ENCODE results near the gene HLA-DPB1.
"Not testable (repeated sequence)": the region's sequence is repeated elsewhere in the genome, so short reads cannot be mapped to it uniquely, and the experiment has no call there.

The HLA-DPB1 gene

DNA sequence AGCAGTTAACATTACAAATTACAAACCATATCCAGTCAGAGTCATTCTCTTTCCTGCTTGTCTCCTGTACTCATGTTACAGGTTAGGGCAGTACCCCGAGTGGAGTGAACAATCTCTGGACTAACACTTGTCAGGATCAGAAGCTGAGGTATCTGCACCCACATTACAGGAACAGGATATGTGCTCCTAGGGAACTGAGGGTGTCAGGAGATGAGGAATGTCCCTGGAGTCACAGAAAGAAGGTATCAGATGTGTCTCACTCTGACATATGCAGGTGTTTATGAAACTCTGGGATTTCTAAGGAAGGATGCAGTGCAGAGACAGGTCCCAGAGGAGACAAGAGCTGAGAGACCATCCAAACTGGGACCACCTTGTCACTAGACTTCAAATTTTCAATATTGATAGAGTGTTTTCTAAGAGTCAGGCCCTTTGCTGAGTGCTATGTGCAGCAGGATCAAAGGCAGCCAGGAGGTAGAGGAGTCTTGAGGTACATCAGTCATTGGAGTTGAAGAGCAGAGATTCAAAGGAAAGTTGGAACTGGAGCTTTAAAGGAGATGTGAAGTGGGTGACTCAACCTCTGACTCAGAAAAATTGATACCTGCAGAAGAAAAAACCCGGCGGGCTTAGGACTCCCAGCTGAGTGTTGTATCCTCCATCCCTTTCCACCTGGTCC is 12.6 kb downstream of the HLA-DPB1 start:
- TF ChIP-seq EZH2 (IDR thresholded peaks at IDR 0.05), result no peak
- no peak for TF ChIP-seq POLR2AphosphoS5 (IDR thresholded peaks at IDR 0.05; ENCODE audit: borderline replicate concordance, low read depth, low read length)
- no peak for TF ChIP-seq FOXP2 (optimal IDR thresholded peaks at IDR 0.05; ENCODE audit: control extremely low read depth, extremely low read length, insufficient read depth)
- Histone ChIP-seq H3K4me3 (no peak overlapping the region), H3K9me3 (ENCODE audit: low read depth, low read length) (no peaks in the 10 kb centered on the region), H3K36me3 (ENCODE audit: insufficient read depth, low read length) (no peaks in the 10 kb centered on the region), H3K9ac (ENCODE audit: insufficient read length) (no peak overlapping the region), H3K27ac (no peak overlapping the region)
- no peak for DNase-seq (ENCODE audit: low read depth, low spot score)

- Histone ChIP-seq H3K27ac (no peak overlapping the region), H3K4me3 (no peak overlapping the region), H3K9ac (ENCODE audit: insufficient read length) (no peak overlapping the region), H3K9me3 (ENCODE audit: low read depth, low read length) (no peaks in the 10 kb centered on the region), H3K36me3 (ENCODE audit: insufficient read depth, low read length) (no peaks in the 10 kb centered on the region)
- no peak for DNase-seq (ENCODE audit: low read depth, low spot score)
- TF ChIP-seq EZH2 (IDR thresholded peaks at IDR 0.05), result no peak
- no peak for TF ChIP-seq POLR2AphosphoS5 (IDR thresholded peaks at IDR 0.05; ENCODE audit: borderline replicate concordance, low read depth, low read length)
- no peak for TF ChIP-seq FOXP2 (optimal IDR thresholded peaks at IDR 0.05; ENCODE audit: control extremely low read depth, extremely low read length, insufficient read depth)
These were observed 13.3 kb downstream of the HLA-DPB1 start for GRCh38 chr6:33088931-33089620.

DNA sequence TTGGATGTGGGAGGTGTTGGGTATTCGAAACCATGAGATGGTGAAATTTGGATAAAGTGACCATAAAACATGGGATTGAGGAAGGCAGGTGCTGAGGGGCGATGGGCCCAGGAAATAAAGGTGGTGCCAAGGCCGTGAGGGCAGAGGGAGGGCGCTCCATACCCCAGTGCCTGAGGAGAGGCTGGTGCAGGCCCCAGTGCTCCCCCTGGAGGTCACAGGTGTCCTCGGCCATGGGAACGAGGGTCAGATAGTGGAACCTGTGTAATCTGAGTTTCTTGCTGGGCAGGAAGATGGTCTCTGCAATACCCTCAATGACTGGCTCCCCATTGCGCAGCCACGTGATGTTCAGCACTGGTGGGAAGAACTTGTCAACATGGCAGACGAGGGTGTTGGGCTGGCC is 16.2 kb downstream of the HLA-DPB1 start:
- H3K36me3 ChIP-seq (ENCODE audit: insufficient read depth, low read length), result no peaks in the 10 kb centered on the region
- no peak for TF ChIP-seq FOXP2 (optimal IDR thresholded peaks at IDR 0.05; ENCODE audit: control extremely low read depth, extremely low read length, insufficient read depth)
- TF ChIP-seq POLR2AphosphoS5 (IDR thresholded peaks at IDR 0.05; ENCODE audit: borderline replicate concordance, low read depth, low read length), result no peak
- no peak for TF ChIP-seq EZH2 (IDR thresholded peaks at IDR 0.05)
- H3K9me3 ChIP-seq (ENCODE audit: low read depth, low read length), result no peaks in the 10 kb centered on the region
- H3K9ac ChIP-seq (ENCODE audit: insufficient read length), result no peak overlapping the region
- no peak overlapping the region for H3K4me3 ChIP-seq
- no peak for DNase-seq (ENCODE audit: low read depth, low spot score)
- H3K27ac ChIP-seq, result no peak overlapping the region

- Histone ChIP-seq H3K9me3 (ENCODE audit: low read depth, low read length) (no peaks in the 10 kb centered on the region), H3K36me3 (ENCODE audit: insufficient read depth, low read length) (no peaks in the 10 kb centered on the region), H3K27ac (no peak overlapping the region), H3K4me3 (no peak overlapping the region), H3K9ac (ENCODE audit: insufficient read length) (no peak overlapping the region)
- no peak for DNase-seq (ENCODE audit: low read depth, low spot score)
- TF ChIP-seq POLR2AphosphoS5 (IDR thresholded peaks at IDR 0.05; ENCODE audit: borderline replicate concordance, low read depth, low read length) (no peak), FOXP2 (optimal IDR thresholded peaks at IDR 0.05; ENCODE audit: control extremely low read depth, extremely low read length, insufficient read depth) (no peak), EZH2 (IDR thresholded peaks at IDR 0.05) (no peak)
These were observed 16.6 kb downstream of the HLA-DPB1 start for GRCh38 chr6:33092385-33092784.

DNA sequence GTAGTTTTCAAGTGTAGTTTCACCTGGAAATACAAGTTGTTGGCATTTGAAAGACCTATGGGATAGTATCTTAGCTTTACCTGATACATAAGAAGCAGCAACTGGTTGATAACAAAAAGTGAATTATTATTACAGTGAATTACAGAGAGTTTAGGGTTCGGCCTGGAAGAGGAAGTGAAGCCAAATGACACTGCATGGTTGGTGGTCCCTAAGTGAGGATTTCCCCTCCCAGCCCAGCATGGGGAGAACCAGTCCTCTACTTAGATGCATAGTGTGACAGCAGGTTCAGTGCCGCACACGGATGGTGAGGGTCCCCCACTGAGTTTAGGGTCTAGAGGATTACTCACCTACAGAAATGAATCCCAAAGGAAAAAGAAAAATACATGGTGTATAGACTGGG is 18.1 kb downstream of the HLA-DPB1 start:
- Histone ChIP-seq H3K36me3 (ENCODE audit: insufficient read depth, low read length) (no peaks in the 10 kb centered on the region), H3K9me3 (ENCODE audit: low read depth, low read length) (no peaks in the 10 kb centered on the region), H3K4me3 (no peak overlapping the region), H3K9ac (ENCODE audit: insufficient read length) (no peak overlapping the region), H3K27ac (no peak overlapping the region)
- DNase-seq (ENCODE audit: low read depth, low spot score), result no peak
- TF ChIP-seq EZH2 (IDR thresholded peaks at IDR 0.05) (no peak), POLR2AphosphoS5 (IDR thresholded peaks at IDR 0.05; ENCODE audit: borderline replicate concordance, low read depth, low read length) (no peak), FOXP2 (optimal IDR thresholded peaks at IDR 0.05; ENCODE audit: control extremely low read depth, extremely low read length, insufficient read depth) (no peak)

GRCh38 chr6:33095681-33096080 is 19.9 kb downstream of the HLA-DPB1 start:
- Histone ChIP-seq H3K9ac (ENCODE audit: insufficient read length) (no peak overlapping the region), H3K27ac (no peak overlapping the region), H3K4me3 (no peak overlapping the region), H3K36me3 (ENCODE audit: insufficient read depth, low read length) (no peaks in the 10 kb centered on the region), H3K9me3 (ENCODE audit: low read depth, low read length) (no peaks in the 10 kb centered on the region)
- no peak for TF ChIP-seq EZH2 (IDR thresholded peaks at IDR 0.05)
- TF ChIP-seq FOXP2 (optimal IDR thresholded peaks at IDR 0.05; ENCODE audit: control extremely low read depth, extremely low read length, insufficient read depth), result no peak
- no peak for TF ChIP-seq POLR2AphosphoS5 (IDR thresholded peaks at IDR 0.05; ENCODE audit: borderline replicate concordance, low read depth, low read length)
- no peak for DNase-seq (ENCODE audit: low read depth, low spot score)

GRCh38 chr6:33101121-33101737 is 25.4 kb downstream of the HLA-DPB1 start:
- not testable (repeated sequence) for H3K9me3 ChIP-seq (ENCODE audit: low read depth, low read length)

DNA sequence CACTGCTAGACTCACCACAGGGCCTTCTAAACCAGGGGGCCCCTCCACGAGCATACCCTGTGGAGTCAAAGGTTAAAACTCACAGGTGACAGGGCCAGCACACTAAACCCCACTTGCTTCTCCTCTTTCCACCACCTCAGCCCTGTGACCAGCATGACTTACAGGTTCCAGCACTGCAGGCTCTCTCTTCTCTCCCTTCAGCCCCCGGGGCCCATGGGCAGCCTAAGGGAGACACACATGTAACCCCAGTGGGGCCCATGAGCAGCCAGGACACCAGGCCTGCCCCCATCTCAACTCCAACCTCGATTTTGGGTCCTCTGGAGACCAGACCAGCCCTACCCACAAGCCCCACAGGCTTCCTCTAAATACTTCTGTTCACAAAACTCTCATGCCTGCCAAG is 28.0 kb downstream of the HLA-DPB1 start:
- H3K9me3 ChIP-seq (ENCODE audit: low read depth, low read length), result no peaks in the 10 kb centered on the region
- no peak for DNase-seq (ENCODE audit: low read depth, low spot score)
- no peak for TF ChIP-seq EZH2 (IDR thresholded peaks at IDR 0.05)
- no peak for TF ChIP-seq FOXP2 (optimal IDR thresholded peaks at IDR 0.05; ENCODE audit: control extremely low read depth, extremely low read length, insufficient read depth)
- no peak for TF ChIP-seq POLR2AphosphoS5 (IDR thresholded peaks at IDR 0.05; ENCODE audit: borderline replicate concordance, low read depth, low read length)
- H3K27ac ChIP-seq, result no peak overlapping the region
- H3K4me3 ChIP-seq, result no peak overlapping the region
- no peak overlapping the region for H3K9ac ChIP-seq (ENCODE audit: insufficient read length)
- no peaks in the 10 kb centered on the region for H3K36me3 ChIP-seq (ENCODE audit: insufficient read depth, low read length)

More at GRCh38 chr6:33101121-33101737, 25.4 kb downstream of the HLA-DPB1 start:
- H3K27ac ChIP-seq; H3K4me3 ChIP-seq; H3K36me3 ChIP-seq (ENCODE audit: insufficient read depth, low read length); DNase-seq (ENCODE audit: low read depth, low spot score); H3K9ac ChIP-seq (ENCODE audit: insufficient read length): not testable (repeated sequence)

All from SK-N-MC (cell line).